Pancreas (tissue), 10 donors: ENCODE measurements around the gene C14orf132. TPM values are rescaled to one million over a fixed set of nuclear protein-coding genes. Genes with fewer than 3 reads are reported as not detected.

Source experiments
- ATAC-seq, 4 donors: fragments of 200-7000 bp; cut with Tn5 transposase; one replicate each; pipeline versions ENCODE4 v1.8.0 to v1.9.1; 2020; ENCODE audit warnings: mild to moderate bottlenecking in 4 of 4, moderate library complexity in 4 of 4
- DNase-seq, 6 donors: peaks; one replicate each; pipeline ENCODE4 v3.0.0-alpha.2; 2020
- FAIRE-seq: peaks from 2 replicates; lab custom pipeline; 2012; peaks lifted over from hg19 to GRCh38; lab: Jason Lieb, UNC
- H3K27ac ChIP-seq, 4 donors: fragments of 200-600 bp; sonication (generic); 1 replicate in 3 of 4; 2 replicates in 1 of 4; pipeline versions ENCODE4 v1.5.0 to v1.8.0; 2020
- H3K27me3 ChIP-seq, 4 donors: fragments of 200-600 bp; one replicate each; pipeline ENCODE4 v1.8.0; 2021
- H3K36me3 ChIP-seq, 3 donors: fragments of 200-600 bp; sonication (generic) in 1 of 3; one replicate each; pipeline versions ENCODE4 v1.5.0 to v1.8.0; 2020 to 2021
- H3K4me1 ChIP-seq, 3 donors: fragments of 200-600 bp; one replicate each; pipeline ENCODE4 v1.8.0; 2021
- H3K4me3 ChIP-seq, 4 donors: fragments of 200-600 bp; sonication (generic) in 2 of 4; one replicate each; pipeline versions ENCODE4 v1.5.0 to v1.8.0; 2020 to 2021
- H3K9me3 ChIP-seq, 4 donors: fragments of 200-600 bp; one replicate each; pipeline ENCODE4 v1.8.0; 2021
- CTCF ChIP-seq, 4 donors: fragments of 200-600 bp; sonication (generic) in 3 of 4; IDR thresholded peaks; one replicate each; pipeline versions ENCODE4 v1.5.0 to v1.8.0; 2021; ENCODE audit warnings: antibody characterized with exemption in 4 of 4
- WGBS, 2 donors: extraction: QIAGEN DNeasy Blood & Tissue Kit; methylation state at CpG; one replicate each; pipeline ENCODE4 v1.1.7; 2013; 5-methylcytosine and 5-hydroxymethylcytosine counted together
- intact Hi-C, 3 donors: fragments of 100-400 bp; cut with DNase I; formaldehyde crosslinking; loops; one replicate each; pipeline versions ENCODE4 v1.11.1 to v1.14.2; 2022
- polyA plus RNA-seq, 2 donors: library from polyadenylated mRNA; stranded (reverse); fragments of 200-250 nt; gene quantifications; one replicate each; pipeline ENCODE4 v1.2.3, GENCODE V29; 2013
- total RNA-seq, 6 donors: library from RNA; stranded (reverse); fragmentation: NEBNext Ultra II Directional in 4 of 6; extraction: Animal tissue kit (Norgen Biotek cat#: 25700) in 4 of 6; gene quantifications; one replicate each; pipeline versions ENCODE4 v1.2.1 to v1.2.4, GENCODE V29; 2021 to 2023
- donor health status: healthy with polysubstance abuse.
- donor health status: DM: no; HTN: no; CAD: no; lungs with moderate emphysema.
- donor health status: DM: no; HTN: no; CAD: no.
- donor health status: control.
- donor health status: control.
- donor health status: Bipolar disorder and iron deficiency.
- donor health status: DM: yes; HTN: yes; CAD: no.
- donor health status: DM: no; HTN: no; CAD: no.
- donor health status: DM: no; HTN: no; CAD: no.
- donor health status: DM: yes; HTN: yes; CAD: no.

The C14orf132 gene
- total and polyA plus RNA-seq, 8 donors = 1.5 to 11.7 (median 3.7) TPM

GRCh38 chr14:96029089-96029645 lies 10.0 kb upstream of the C14orf132 start:
- no peaks in the 10 kb centered on the region for H3K27me3 ChIP-seq
- no peak for FAIRE-seq
- intact Hi-C loops = no loop called here
- H3K27ac ChIP-seq = no peak overlapping the region
- ATAC-seq = no peak
- H3K9me3 ChIP-seq = no peaks in the 10 kb centered on the region
- no peak for DNase-seq
- WGBS, 2 donors = 70 to 72% methylated on average over 4 of the region's 4 CpGs
- no peaks in the 10 kb centered on the region for H3K4me1 ChIP-seq
- no peak for TF ChIP-seq CTCF (IDR thresholded peaks at IDR 0.05)
- no peak overlapping the region for H3K4me3 ChIP-seq
- H3K36me3 ChIP-seq = no peaks in the 10 kb centered on the region

GRCh38 chr14:96030108-96030760 lies 8.9 kb upstream of the C14orf132 start:
- H3K4me1 ChIP-seq = no peaks in the 10 kb centered on the region
- no peaks in the 10 kb centered on the region for H3K27me3 ChIP-seq
- intact Hi-C loops = no loop called here
- no peak for TF ChIP-seq CTCF (IDR thresholded peaks at IDR 0.05)
- DNase-seq (no peak), ATAC-seq (no peak), FAIRE-seq (no peak)
- H3K36me3 ChIP-seq = no peaks in the 10 kb centered on the region
- no peaks in the 10 kb centered on the region for H3K9me3 ChIP-seq
- H3K4me3 ChIP-seq = no peak overlapping the region
- WGBS, 2 donors = 73 to 81% methylated on average over 11 of the region's 11 CpGs
- no peak overlapping the region for H3K27ac ChIP-seq

- intact Hi-C loops = no loop called here
- Histone ChIP-seq H3K4me3 (no peak overlapping the region), H3K36me3 (no peaks in the 10 kb centered on the region), H3K27me3 (no peaks in the 10 kb centered on the region), H3K27ac (no peak overlapping the region), H3K9me3 (no peaks in the 10 kb centered on the region), H3K4me1 (no peaks in the 10 kb centered on the region)
- TF ChIP-seq CTCF (IDR thresholded peaks at IDR 0.05) = no peak
- WGBS, 2 donors = 53 to 80% methylated on average over 1 of the region's 1 CpG
- FAIRE-seq (no peak), DNase-seq (no peak), ATAC-seq (no peak)
Measured at GRCh38 chr14:96031691-96032090, 7.5 kb upstream of the C14orf132 start.

GRCh38 chr14:96035456-96035855 lies 3.7 kb upstream of the C14orf132 start:
- intact Hi-C loops = no loop called here
- Histone ChIP-seq H3K4me3 (no peak overlapping the region), H3K9me3 (no peaks in the 10 kb centered on the region), H3K27me3 (no peaks in the 10 kb centered on the region), H3K36me3 (no peaks in the 10 kb centered on the region), H3K27ac (no peak overlapping the region), H3K4me1 (no peaks in the 10 kb centered on the region)
- no peak for TF ChIP-seq CTCF (IDR thresholded peaks at IDR 0.05)
- FAIRE-seq = no peak
- no peak for ATAC-seq
- DNase-seq = no peak
- WGBS, 2 donors = 35 to 43% methylated on average over 2 of the region's 2 CpGs

- no peaks in the 10 kb centered on the region for H3K4me1 ChIP-seq
- no peak overlapping the region for H3K27ac ChIP-seq
- intact Hi-C loops = no loop called here
- ATAC-seq (peak in 2 of 4 donors; percentile 32 to 33), DNase-seq (peak in 1 of 6 donors; percentile 30), FAIRE-seq (no peak)
- no peaks in the 10 kb centered on the region for H3K36me3 ChIP-seq
- TF ChIP-seq CTCF (IDR thresholded peaks at IDR 0.05) = no peak
- no peak overlapping the region for H3K4me3 ChIP-seq
- H3K27me3 ChIP-seq = no peaks in the 10 kb centered on the region
- no peaks in the 10 kb centered on the region for H3K9me3 ChIP-seq
- WGBS, 2 donors = 27 to 28% methylated on average over 7 of the region's 7 CpGs
Measured at GRCh38 chr14:96037891-96038557, 1.1 kb upstream of the C14orf132 start.
